ENCODE data around the gene GLRA3.
A peak's percentile ranks its signal among the peaks of the same experiment; 100 is the strongest.

Gene GLRA3

GRCh38 chr4:174592256-174592984 lies 236.6 kb downstream of the GLRA3 start:
- no peak for DNase-seq

- peak in 2 of 5 experiments; percentile 7 to 80 for DNase-seq
Observed at GRCh38 chr4:174591243-174592021, 237.6 kb downstream of the GLRA3 start.

GRCh38 chr4:174590336-174590735 lies 238.7 kb downstream of the GLRA3 start:
- no peak for DNase-seq
